ENCODE measurements around the gene ZG16.
"Not testable (repeated sequence)": the region's sequence is repeated elsewhere in the genome, so short reads cannot be mapped to it uniquely, and the experiment has no call there.

The ZG16 gene, protein sequence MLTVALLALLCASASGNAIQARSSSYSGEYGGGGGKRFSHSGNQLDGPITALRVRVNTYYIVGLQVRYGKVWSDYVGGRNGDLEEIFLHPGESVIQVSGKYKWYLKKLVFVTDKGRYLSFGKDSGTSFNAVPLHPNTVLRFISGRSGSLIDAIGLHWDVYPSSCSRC

GRCh38 chr16:29777576-29778350 is at the start of gene ZG16:
TSS of gene ZG16 (plus strand) at chr16:29778256. CDS start at chr16:29779267, 1,011 bp downstream.
- H3K4me3 ChIP-seq = no peak within 1 kb of the TSS
- no peaks in the 10 kb centered on the region for H3K27me3 ChIP-seq (ENCODE audit: low read depth)
- in situ Hi-C loops (cut with MboI; ENCODE audit: low sequenced_read_pairs) = no loop called here
- DNase-seq (ENCODE audit: low spot score in 2 of 2) = no peak
- no peaks in the 10 kb centered on the region for H3K4me1 ChIP-seq
- no peaks in the 10 kb centered on the region for H3K9me3 ChIP-seq
- H3K36me3 ChIP-seq (replicated peaks) = no peaks in the 10 kb centered on the region

DNA sequence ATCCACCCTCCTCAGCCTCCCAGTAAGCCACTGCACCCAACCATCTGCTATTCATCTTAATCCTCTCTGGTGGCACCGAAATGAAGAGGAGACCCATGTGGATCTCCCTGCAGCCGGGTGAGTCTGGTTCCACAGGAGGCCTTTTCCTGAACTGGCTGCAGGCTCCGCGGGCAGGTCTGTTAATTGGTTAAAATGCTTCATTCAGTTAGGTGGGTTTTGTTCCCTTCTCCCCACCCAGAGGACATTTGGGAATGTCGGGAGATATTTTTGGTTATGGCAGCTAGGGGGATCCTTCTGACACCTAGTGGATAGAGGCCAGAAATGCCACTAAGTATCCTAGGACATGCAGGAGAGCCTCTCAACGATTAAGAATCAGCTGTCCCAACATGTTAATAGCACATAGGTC is 48.9 kb upstream of the ZG16 start:
- H3K4me1 ChIP-seq = peaks cover 6% of the 10 kb centered on the region; the same call in 1 of the 2 replicates
- H3K9me3 ChIP-seq = no peaks in the 10 kb centered on the region
- no peaks in the 10 kb centered on the region for H3K36me3 ChIP-seq (replicated peaks)
- no peaks in the 10 kb centered on the region for H3K27me3 ChIP-seq (ENCODE audit: low read depth)
- no peak overlapping the region for H3K4me3 ChIP-seq
- in situ Hi-C loops (cut with MboI; ENCODE audit: low sequenced_read_pairs) = no loop called here
- DNase-seq (ENCODE audit: low spot score in 2 of 2) = peak; percentile 60 to 74

- in situ Hi-C loops (cut with MboI; ENCODE audit: low sequenced_read_pairs) = no loop called here
Observed at GRCh38 chr16:29730649-29731048, 47.4 kb upstream of the ZG16 start.

DNA sequence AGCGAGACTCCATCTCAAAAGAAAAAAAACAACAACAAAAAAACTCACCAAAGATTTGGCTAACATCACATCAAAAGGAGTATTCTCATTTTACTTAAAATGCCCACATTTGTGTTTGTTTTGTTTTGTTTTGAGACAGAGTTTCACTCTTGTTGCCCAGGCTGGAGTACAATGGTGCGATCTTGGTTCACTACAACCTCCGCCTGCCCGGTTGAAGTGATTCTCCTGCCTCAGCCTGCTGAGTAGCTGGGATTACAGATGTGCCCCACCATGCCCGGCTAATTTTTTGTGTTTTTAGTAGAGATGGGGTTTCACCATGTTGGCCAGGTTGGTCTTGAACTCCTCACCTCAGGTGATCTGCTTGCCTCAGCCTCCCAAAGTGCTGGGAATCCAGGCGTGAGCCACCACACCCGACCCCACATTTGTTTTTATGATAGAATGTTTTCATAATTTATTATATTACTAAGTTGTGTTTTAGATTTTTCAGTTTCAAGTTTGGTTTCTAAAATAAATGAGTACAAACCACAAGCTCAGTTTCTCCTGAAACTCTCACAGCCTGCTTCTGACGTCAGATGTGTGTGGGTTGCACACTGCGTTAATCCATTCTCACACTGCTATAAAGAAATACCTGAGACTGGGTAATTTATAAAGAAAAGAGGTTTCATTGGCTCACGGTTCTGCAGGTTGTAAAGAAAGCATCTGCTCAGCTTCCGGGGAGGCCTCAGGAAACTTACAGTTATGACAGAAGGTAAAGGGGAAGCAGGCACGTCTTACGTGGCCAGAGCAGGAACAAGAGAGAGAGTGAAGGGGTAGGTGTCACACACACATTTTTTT is 46.1 kb upstream of the ZG16 start:
- H3K4me1 ChIP-seq; in situ Hi-C loops (cut with MboI; ENCODE audit: low sequenced_read_pairs); H3K9me3 ChIP-seq; H3K27me3 ChIP-seq (ENCODE audit: low read depth); H3K4me3 ChIP-seq; DNase-seq (ENCODE audit: low spot score in 2 of 2); H3K36me3 ChIP-seq (replicated peaks): not testable (repeated sequence)

More at GRCh38 chr16:29730649-29731048, 47.4 kb upstream of the ZG16 start:
- peaks cover 6% of the 10 kb centered on the region; the same call in 1 of the 2 replicates for H3K4me1 ChIP-seq
- H3K36me3 ChIP-seq (replicated peaks) = no peaks in the 10 kb centered on the region
- H3K4me3 ChIP-seq = no peak overlapping the region
- no peaks in the 10 kb centered on the region for H3K27me3 ChIP-seq (ENCODE audit: low read depth)
- DNase-seq (ENCODE audit: low spot score in 2 of 2) = no peak
- H3K9me3 ChIP-seq = no peaks in the 10 kb centered on the region

- no peak for DNase-seq (ENCODE audit: low spot score in 2 of 2)
- Histone ChIP-seq H3K4me1 (no peaks in the 10 kb centered on the region), H3K36me3 (replicated peaks) (no peaks in the 10 kb centered on the region), H3K27me3 (ENCODE audit: low read depth) (no peaks in the 10 kb centered on the region), H3K9me3 (no peaks in the 10 kb centered on the region), H3K4me3 (no peak overlapping the region)
- in situ Hi-C loops (cut with MboI; ENCODE audit: low sequenced_read_pairs) = no loop called here
Observed at GRCh38 chr16:29734786-29735185, 43.3 kb upstream of the ZG16 start.

GRCh38 chr16:29736112-29736511 is 41.9 kb upstream of the ZG16 start:
- no peak for DNase-seq (ENCODE audit: low spot score in 2 of 2)
- no peaks in the 10 kb centered on the region for H3K27me3 ChIP-seq (ENCODE audit: low read depth)
- in situ Hi-C loops (cut with MboI; ENCODE audit: low sequenced_read_pairs) = no loop called here
- no peaks in the 10 kb centered on the region for H3K9me3 ChIP-seq
- H3K36me3 ChIP-seq (replicated peaks) = no peaks in the 10 kb centered on the region
- H3K4me3 ChIP-seq = no peak overlapping the region
- H3K4me1 ChIP-seq = no peaks in the 10 kb centered on the region

GRCh38 chr16:29736764-29737163 is 41.3 kb upstream of the ZG16 start:
- DNase-seq (ENCODE audit: low spot score in 2 of 2) = no peak
- no peak overlapping the region for H3K4me3 ChIP-seq
- no peaks in the 10 kb centered on the region for H3K9me3 ChIP-seq
- H3K4me1 ChIP-seq = no peaks in the 10 kb centered on the region
- in situ Hi-C loops (cut with MboI; ENCODE audit: low sequenced_read_pairs) = no loop called here
- H3K27me3 ChIP-seq (ENCODE audit: low read depth) = no peaks in the 10 kb centered on the region
- H3K36me3 ChIP-seq (replicated peaks) = no peaks in the 10 kb centered on the region

DNA sequence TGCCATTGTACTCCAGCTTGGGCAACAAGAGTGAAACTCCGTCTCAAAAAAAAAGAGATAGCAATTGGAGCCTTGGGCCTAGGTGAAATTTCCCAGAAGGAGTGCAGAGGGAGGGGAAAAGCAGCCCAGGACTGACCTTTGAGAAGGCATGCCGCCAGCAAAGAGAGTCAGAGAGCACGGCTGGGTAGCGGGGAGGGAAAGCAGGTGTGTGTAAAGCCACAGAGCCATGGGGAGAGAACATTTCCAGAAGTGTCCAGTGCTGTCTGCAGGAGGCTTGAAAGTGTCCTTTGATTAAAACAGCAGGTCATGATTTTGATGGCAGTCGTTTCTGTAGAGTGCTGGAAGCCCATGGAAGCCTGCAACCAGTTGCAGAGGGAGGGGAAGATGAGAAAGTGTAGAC is 40.3 kb upstream of the ZG16 start:
- Histone ChIP-seq H3K4me1 (no peaks in the 10 kb centered on the region), H3K9me3 (no peaks in the 10 kb centered on the region), H3K4me3 (no peak overlapping the region), H3K36me3 (replicated peaks) (no peaks in the 10 kb centered on the region), H3K27me3 (ENCODE audit: low read depth) (no peaks in the 10 kb centered on the region)
- no peak for DNase-seq (ENCODE audit: low spot score in 2 of 2)
- in situ Hi-C loops (cut with MboI; ENCODE audit: low sequenced_read_pairs) = no loop called here

GRCh38 chr16:29738514-29738913 is 39.5 kb upstream of the ZG16 start:
- Histone ChIP-seq H3K4me1 (no peaks in the 10 kb centered on the region), H3K27me3 (ENCODE audit: low read depth) (no peaks in the 10 kb centered on the region), H3K4me3 (no peak overlapping the region), H3K36me3 (replicated peaks) (no peaks in the 10 kb centered on the region), H3K9me3 (no peaks in the 10 kb centered on the region)
- in situ Hi-C loops (cut with MboI; ENCODE audit: low sequenced_read_pairs) = no loop called here
- DNase-seq (ENCODE audit: low spot score in 2 of 2) = no peak

- H3K27me3 ChIP-seq (ENCODE audit: low read depth); H3K4me3 ChIP-seq; in situ Hi-C loops (cut with MboI; ENCODE audit: low sequenced_read_pairs); H3K36me3 ChIP-seq (replicated peaks); H3K9me3 ChIP-seq; DNase-seq (ENCODE audit: low spot score in 2 of 2); H3K4me1 ChIP-seq: not testable (repeated sequence)
Observed at GRCh38 chr16:29739927-29740629, 38.0 kb upstream of the ZG16 start.

DNA sequence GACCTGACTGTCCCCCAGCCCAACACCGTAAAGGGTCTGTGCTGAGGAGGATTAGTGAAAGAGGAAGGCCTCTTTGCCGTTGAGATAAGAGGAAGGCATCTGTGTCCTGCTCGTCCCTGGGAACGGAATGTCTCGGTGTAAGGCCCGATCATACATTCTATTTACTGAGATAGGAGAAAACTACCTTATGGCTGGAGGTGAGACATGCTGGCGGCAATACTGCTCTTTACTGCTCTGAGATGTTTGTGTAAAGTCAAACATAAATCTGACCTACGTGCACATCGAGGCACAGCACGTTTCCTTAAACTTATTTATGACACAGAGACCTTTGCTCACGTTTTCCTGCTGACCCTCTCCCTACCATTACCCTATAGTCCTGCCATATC is 37.4 kb upstream of the ZG16 start:
- DNase-seq (ENCODE audit: low spot score in 2 of 2); H3K36me3 ChIP-seq (replicated peaks); H3K27me3 ChIP-seq (ENCODE audit: low read depth); H3K4me1 ChIP-seq; H3K9me3 ChIP-seq; H3K4me3 ChIP-seq; in situ Hi-C loops (cut with MboI; ENCODE audit: low sequenced_read_pairs): not testable (repeated sequence)

- DNase-seq (ENCODE audit: low spot score in 2 of 2) = no peak
- no peaks in the 10 kb centered on the region for H3K4me1 ChIP-seq
- in situ Hi-C loops (cut with MboI; ENCODE audit: low sequenced_read_pairs) = no loop called here
Observed at GRCh38 chr16:29742683-29743275, 35.3 kb upstream of the ZG16 start.

GRCh38 chr16:29743475-29743826 is 34.6 kb upstream of the ZG16 start:
- no peak overlapping the region for H3K4me3 ChIP-seq
- in situ Hi-C loops (cut with MboI; ENCODE audit: low sequenced_read_pairs) = no loop called here
- no peaks in the 10 kb centered on the region for H3K36me3 ChIP-seq (replicated peaks)
- DNase-seq (ENCODE audit: low spot score in 2 of 2) = no peak
- no peaks in the 10 kb centered on the region for H3K9me3 ChIP-seq
- no peaks in the 10 kb centered on the region for H3K4me1 ChIP-seq
- no peaks in the 10 kb centered on the region for H3K27me3 ChIP-seq (ENCODE audit: low read depth)

More at GRCh38 chr16:29742683-29743275, 35.3 kb upstream of the ZG16 start:
- no peaks in the 10 kb centered on the region for H3K9me3 ChIP-seq
- H3K27me3 ChIP-seq (ENCODE audit: low read depth) = no peaks in the 10 kb centered on the region
- H3K36me3 ChIP-seq (replicated peaks) = no peaks in the 10 kb centered on the region
- no peak overlapping the region for H3K4me3 ChIP-seq

Measured in HAP-1 (cell line).